22Rv1 (cell line): Measurements from ENCODE around the gene APOBEC3H.

Experiments used
- CTCF ChIP-seq: fragments of 450-650 bp; IDR thresholded peaks from 2 replicates; pipeline ENCODE4 v1.5.1; 2017; ENCODE audit warnings: mild to moderate bottlenecking
- ZFX ChIP-seq: fragments of 450-650 bp; IDR thresholded peaks from 2 replicates; pipeline ENCODE4 v1.6.1; 2017; ENCODE audit warnings: antibody characterized with exemption, borderline replicate concordance

- TF ChIP-seq CTCF: no peak
- no peak for TF ChIP-seq ZFX
Observed at GRCh38 chr22:39081016-39081415, 16.0 kb upstream of the APOBEC3H start.
